Measurements from ENCODE around the gene NME9. TPM values are rescaled to one million over a fixed set of nuclear protein-coding genes. Genes with fewer than 3 reads are reported as not detected.

Gene NME9
- total RNA-seq, 1 experiment from 2014 or later = not detected

GRCh38 chr3:138303474-138303873 lies 26.2 kb downstream of the NME9 start (continued):
- TF ChIP-seq ARID4B (CRISPR knock-in tag; IDR thresholded peaks at IDR 0.05; ENCODE audit: borderline replicate concordance) = no peak
- TF ChIP-seq TP53 (CRISPR knock-in tag; IDR thresholded peaks at IDR 0.05) = no peak

- TF ChIP-seq, protein P1, sequence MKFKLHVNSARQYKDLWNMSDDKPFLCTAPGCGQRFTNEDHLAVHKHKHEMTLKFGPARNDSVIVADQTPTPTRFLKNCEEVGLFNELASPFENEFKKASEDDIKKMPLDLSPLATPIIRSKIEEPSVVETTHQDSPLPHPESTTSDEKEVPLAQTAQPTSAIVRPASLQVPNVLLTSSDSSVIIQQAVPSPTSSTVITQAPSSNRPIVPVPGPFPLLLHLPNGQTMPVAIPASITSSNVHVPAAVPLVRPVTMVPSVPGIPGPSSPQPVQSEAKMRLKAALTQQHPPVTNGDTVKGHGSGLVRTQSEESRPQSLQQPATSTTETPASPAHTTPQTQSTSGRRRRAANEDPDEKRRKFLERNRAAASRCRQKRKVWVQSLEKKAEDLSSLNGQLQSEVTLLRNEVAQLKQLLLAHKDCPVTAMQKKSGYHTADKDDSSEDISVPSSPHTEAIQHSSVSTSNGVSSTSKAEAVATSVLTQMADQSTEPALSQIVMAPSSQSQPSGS (CRISPR knock-in tag; IDR thresholded peaks at IDR 0.05; ENCODE audit: borderline replicate concordance, low read depth) = no peak
- TF ChIP-seq RORB (CRISPR knock-in tag; IDR thresholded peaks at IDR 0.05) (no peak), NR1H2 (CRISPR knock-in tag; IDR thresholded peaks at IDR 0.05) (no peak), CREM (CRISPR knock-in tag; IDR thresholded peaks at IDR 0.05) (no peak), SMAD4 (CRISPR knock-in tag; IDR thresholded peaks at IDR 0.05) (no peak), TP53 (CRISPR knock-in tag; IDR thresholded peaks at IDR 0.05) (no peak), EMX1 (CRISPR knock-in tag; IDR thresholded peaks at IDR 0.05) (no peak), MYBL2 (CRISPR knock-in tag; IDR thresholded peaks at IDR 0.05) (no peak), HMGXB4 (CRISPR knock-in tag; IDR thresholded peaks at IDR 0.05) (no peak), NFATC4 (CRISPR knock-in tag; IDR thresholded peaks at IDR 0.05) (no peak), ZNF416 (CRISPR knock-in tag; IDR thresholded peaks at IDR 0.05) (no peak)
- TF ChIP-seq, protein P2, sequence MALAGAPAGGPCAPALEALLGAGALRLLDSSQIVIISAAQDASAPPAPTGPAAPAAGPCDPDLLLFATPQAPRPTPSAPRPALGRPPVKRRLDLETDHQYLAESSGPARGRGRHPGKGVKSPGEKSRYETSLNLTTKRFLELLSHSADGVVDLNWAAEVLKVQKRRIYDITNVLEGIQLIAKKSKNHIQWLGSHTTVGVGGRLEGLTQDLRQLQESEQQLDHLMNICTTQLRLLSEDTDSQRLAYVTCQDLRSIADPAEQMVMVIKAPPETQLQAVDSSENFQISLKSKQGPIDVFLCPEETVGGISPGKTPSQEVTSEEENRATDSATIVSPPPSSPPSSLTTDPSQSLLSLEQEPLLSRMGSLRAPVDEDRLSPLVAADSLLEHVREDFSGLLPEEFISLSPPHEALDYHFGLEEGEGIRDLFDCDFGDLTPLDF (CRISPR knock-in tag; IDR thresholded peaks at IDR 0.05) = no peak
- ChIA-PET CTCF (interaction anchor here (1.0 to 1.1 kb wide), 2 partner anchors 28 to 185 kb away, joined by 3 to 4 read pairs; partner anchors contain the start of gene DZIP1L), POLR2A (no interaction called here)
- Mint-ChIP-seq H3K4me3 (no peak overlapping the region), H3K36me3 (peaks cover 22% of the 10 kb centered on the region), H3K27ac (no peak overlapping the region), H3K9me3 (no peaks in the 10 kb centered on the region), H3K27me3 (ENCODE audit: low read depth) (no peaks in the 10 kb centered on the region; the same call in 1 of the 2 replicates), H3K4me1 (no peaks in the 10 kb centered on the region)
- no peak for ATAC-seq
- no peak for DNase-seq (ENCODE audit: low spot score)
These were observed 29.0 kb downstream of the NME9 start for GRCh38 chr3:138300647-138301046.

GRCh38 chr3:138297876-138298275 lies 31.8 kb downstream of the NME9 start:
- Mint-ChIP-seq H3K27ac (no peak overlapping the region), H3K9me3 (no peaks in the 10 kb centered on the region), H3K27me3 (ENCODE audit: low read depth) (no peaks in the 10 kb centered on the region; the same call in 1 of the 2 replicates), H3K4me1 (no peaks in the 10 kb centered on the region), H3K4me3 (no peak overlapping the region), H3K36me3 (peaks cover 35% of the 10 kb centered on the region)
- DNase-seq (ENCODE audit: low spot score) (no peak), ATAC-seq (no peak)
- CTCF ChIA-PET = no interaction called here
- POLR2A ChIA-PET = no interaction called here
- TF ChIP-seq RORB (CRISPR knock-in tag; IDR thresholded peaks at IDR 0.05) (no peak), ZBTB43 (CRISPR knock-in tag; IDR thresholded peaks at IDR 0.05) (no peak), IRF1 (CRISPR knock-in tag; IDR thresholded peaks at IDR 0.05) (no peak), TEAD1 (CRISPR knock-in tag; IDR thresholded peaks at IDR 0.05) (no peak), ZNF121 (CRISPR knock-in tag; IDR thresholded peaks at IDR 0.05) (no peak), NFATC4 (CRISPR knock-in tag; IDR thresholded peaks at IDR 0.05) (no peak), FOXK1 (CRISPR knock-in tag; IDR thresholded peaks at IDR 0.05) (no peak), SMAD3 (CRISPR knock-in tag; IDR thresholded peaks at IDR 0.05; ENCODE audit: borderline replicate concordance) (no peak)
- TF ChIP-seq, protein P3, sequence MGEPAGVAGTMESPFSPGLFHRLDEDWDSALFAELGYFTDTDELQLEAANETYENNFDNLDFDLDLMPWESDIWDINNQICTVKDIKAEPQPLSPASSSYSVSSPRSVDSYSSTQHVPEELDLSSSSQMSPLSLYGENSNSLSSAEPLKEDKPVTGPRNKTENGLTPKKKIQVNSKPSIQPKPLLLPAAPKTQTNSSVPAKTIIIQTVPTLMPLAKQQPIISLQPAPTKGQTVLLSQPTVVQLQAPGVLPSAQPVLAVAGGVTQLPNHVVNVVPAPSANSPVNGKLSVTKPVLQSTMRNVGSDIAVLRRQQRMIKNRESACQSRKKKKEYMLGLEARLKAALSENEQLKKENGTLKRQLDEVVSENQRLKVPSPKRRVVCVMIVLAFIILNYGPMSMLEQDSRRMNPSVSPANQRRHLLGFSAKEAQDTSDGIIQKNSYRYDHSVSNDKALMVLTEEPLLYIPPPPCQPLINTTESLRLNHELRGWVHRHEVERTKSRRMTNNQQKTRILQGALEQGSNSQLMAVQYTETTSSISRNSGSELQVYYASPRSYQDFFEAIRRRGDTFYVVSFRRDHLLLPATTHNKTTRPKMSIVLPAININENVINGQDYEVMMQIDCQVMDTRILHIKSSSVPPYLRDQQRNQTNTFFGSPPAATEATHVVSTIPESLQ (CRISPR knock-in tag; IDR thresholded peaks at IDR 0.05) = no peak
